ENCODE results near the gene HIGD2B.
"Not testable (repeated sequence)": the region's sequence is repeated elsewhere in the genome, so short reads cannot be mapped to it uniquely, and the experiment has no call there.

HIGD2B gene

GRCh38 chr15:72725446-72725845 is 39.5 kb upstream of the HIGD2B start:
- no peak overlapping the region for H3K4me3 ChIP-seq (ENCODE audit: low read length)
- H4K20me1 ChIP-seq (ENCODE audit: insufficient read depth, low read length) = no peaks in the 10 kb centered on the region
- H3K4me1 ChIP-seq (ENCODE audit: low read length) = no peaks in the 10 kb centered on the region
- no peak overlapping the region for H2AFZ ChIP-seq (ENCODE audit: low read depth, low read length)
- no peaks in the 10 kb centered on the region for H3K79me2 ChIP-seq (ENCODE audit: low read length)
- no peaks in the 10 kb centered on the region for H3K27me3 ChIP-seq (ENCODE audit: low read depth, low read length)
- no peaks in the 10 kb centered on the region for H3K9me3 ChIP-seq (ENCODE audit: insufficient read depth, low read length)
- no peak for TF ChIP-seq EZH2phosphoT487 (IDR thresholded peaks at IDR 0.05; ENCODE audit: low read depth)
- TF ChIP-seq CTCF (IDR thresholded peaks at IDR 0.05; ENCODE audit: low read depth, low read length) = no peak
- H3K36me3 ChIP-seq (replicated peaks; ENCODE audit: low read depth, low read length) = no peaks in the 10 kb centered on the region
- H3K4me2 ChIP-seq (ENCODE audit: low read length) = no peak overlapping the region
- H3K27ac ChIP-seq (ENCODE audit: low read length) = no peak overlapping the region
- no peak overlapping the region for H3K9ac ChIP-seq (ENCODE audit: low read length)

- Histone ChIP-seq H3K4me3 (ENCODE audit: low read length) (no peak overlapping the region), H2AFZ (ENCODE audit: low read depth, low read length) (no peak overlapping the region), H3K79me2 (ENCODE audit: low read length) (no peaks in the 10 kb centered on the region), H3K36me3 (replicated peaks; ENCODE audit: low read depth, low read length) (no peaks in the 10 kb centered on the region), H3K9me3 (ENCODE audit: insufficient read depth, low read length) (no peaks in the 10 kb centered on the region), H3K27ac (ENCODE audit: low read length) (no peak overlapping the region), H4K20me1 (ENCODE audit: insufficient read depth, low read length) (no peaks in the 10 kb centered on the region), H3K4me2 (ENCODE audit: low read length) (no peak overlapping the region), H3K27me3 (ENCODE audit: low read depth, low read length) (no peaks in the 10 kb centered on the region), H3K4me1 (ENCODE audit: low read length) (no peaks in the 10 kb centered on the region), H3K9ac (ENCODE audit: low read length) (no peak overlapping the region)
- TF ChIP-seq EZH2phosphoT487 (IDR thresholded peaks at IDR 0.05; ENCODE audit: low read depth) (no peak), CTCF (IDR thresholded peaks at IDR 0.05; ENCODE audit: low read depth, low read length) (no peak)
Measured at GRCh38 chr15:72724028-72724427, 38.0 kb upstream of the HIGD2B start.

- no peak overlapping the region for H3K4me2 ChIP-seq (ENCODE audit: low read length)
- TF ChIP-seq EZH2phosphoT487 (IDR thresholded peaks at IDR 0.05; ENCODE audit: low read depth) = no peak
- TF ChIP-seq CTCF (IDR thresholded peaks at IDR 0.05; ENCODE audit: low read depth, low read length) = peak; percentile 97
- H3K36me3 ChIP-seq (replicated peaks; ENCODE audit: low read depth, low read length) = no peaks in the 10 kb centered on the region
- no peak overlapping the region for H2AFZ ChIP-seq (ENCODE audit: low read depth, low read length)
- H3K4me1 ChIP-seq (ENCODE audit: low read length) = no peaks in the 10 kb centered on the region
- no peaks in the 10 kb centered on the region for H3K79me2 ChIP-seq (ENCODE audit: low read length)
- no peaks in the 10 kb centered on the region for H3K27me3 ChIP-seq (ENCODE audit: low read depth, low read length)
- H3K9ac ChIP-seq (ENCODE audit: low read length) = no peak overlapping the region
- H4K20me1 ChIP-seq (ENCODE audit: insufficient read depth, low read length) = no peaks in the 10 kb centered on the region
- no peaks in the 10 kb centered on the region for H3K9me3 ChIP-seq (ENCODE audit: insufficient read depth, low read length)
- no peak overlapping the region for H3K27ac ChIP-seq (ENCODE audit: low read length)
- H3K4me3 ChIP-seq (ENCODE audit: low read length) = no peak overlapping the region
Measured at GRCh38 chr15:72722071-72722696, 36.2 kb upstream of the HIGD2B start.

GRCh38 chr15:72708551-72709303 is 22.7 kb upstream of the HIGD2B start:
- H3K79me2 ChIP-seq (ENCODE audit: low read length); H3K36me3 ChIP-seq (replicated peaks; ENCODE audit: low read depth, low read length); H3K9ac ChIP-seq (ENCODE audit: low read length); H3K9me3 ChIP-seq (ENCODE audit: insufficient read depth, low read length); H2AFZ ChIP-seq (ENCODE audit: low read depth, low read length); H3K4me2 ChIP-seq (ENCODE audit: low read length); H3K4me1 ChIP-seq (ENCODE audit: low read length); H4K20me1 ChIP-seq (ENCODE audit: insufficient read depth, low read length); H3K4me3 ChIP-seq (ENCODE audit: low read length); H3K27me3 ChIP-seq (ENCODE audit: low read depth, low read length); H3K27ac ChIP-seq (ENCODE audit: low read length): not testable (repeated sequence)
